OCI-LY1 (cell line): ENCODE results near the gene ANKFN1.

Source experiments
- EZH2 ChIP-seq: fragments of 200-600 bp; sonication (generic), shearing (Covaris generic); IDR thresholded peaks from 2 replicates; pipeline ENCODE4 v1.8.0; 2017; ENCODE audit warnings: borderline replicate concordance, mixed run types, mild to moderate bottlenecking, antibody characterized with exemption, low read length, moderate library complexity, mixed read lengths
- TF ChIP-seq, protein P1 (sequence below): fragments of 200-600 bp; sonication (generic), shearing (Covaris generic); IDR thresholded peaks from 2 replicates; pipeline ENCODE4 v1.5.1; 2017; ENCODE audit warnings: mild to moderate bottlenecking, antibody characterized with exemption, low read length, moderate library complexity, mixed read lengths

GRCh38 chr17:56141046-56141839, 12.0 kb upstream of the ANKFN1 start:
- TF ChIP-seq, protein P1, sequence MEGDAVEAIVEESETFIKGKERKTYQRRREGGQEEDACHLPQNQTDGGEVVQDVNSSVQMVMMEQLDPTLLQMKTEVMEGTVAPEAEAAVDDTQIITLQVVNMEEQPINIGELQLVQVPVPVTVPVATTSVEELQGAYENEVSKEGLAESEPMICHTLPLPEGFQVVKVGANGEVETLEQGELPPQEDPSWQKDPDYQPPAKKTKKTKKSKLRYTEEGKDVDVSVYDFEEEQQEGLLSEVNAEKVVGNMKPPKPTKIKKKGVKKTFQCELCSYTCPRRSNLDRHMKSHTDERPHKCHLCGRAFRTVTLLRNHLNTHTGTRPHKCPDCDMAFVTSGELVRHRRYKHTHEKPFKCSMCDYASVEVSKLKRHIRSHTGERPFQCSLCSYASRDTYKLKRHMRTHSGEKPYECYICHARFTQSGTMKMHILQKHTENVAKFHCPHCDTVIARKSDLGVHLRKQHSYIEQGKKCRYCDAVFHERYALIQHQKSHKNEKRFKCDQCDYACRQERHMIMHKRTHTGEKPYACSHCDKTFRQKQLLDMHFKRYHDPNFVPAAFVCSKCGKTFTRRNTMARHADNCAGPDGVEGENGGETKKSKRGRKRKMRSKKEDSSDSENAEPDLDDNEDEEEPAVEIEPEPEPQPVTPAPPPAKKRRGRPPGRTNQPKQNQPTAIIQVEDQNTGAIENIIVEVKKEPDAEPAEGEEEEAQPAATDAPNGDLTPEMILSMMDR: no peak
- no peak for TF ChIP-seq EZH2
